Stomach (tissue), 4 donors: ENCODE data around the gene PRPS1L1.

ENCODE experiments used
- CTCF ChIP-seq, 7 experiments: fragments of 450-650 bp in 4 of 7; fragments of 200-600 bp in 3 of 7; sonication (generic) in 3 of 7; IDR thresholded peaks; one replicate each; pipeline ENCODE4 v1.5.1; 2016 to 2019; ENCODE audit warnings: antibody characterized with exemption in 7 of 7, control low read depth in 2 of 7, mild to moderate bottlenecking in 1 of 7
- EP300 ChIP-seq: sonication (generic); formaldehyde crosslinking; IDR thresholded peaks from one replicate; pipeline ENCODE4 v1.6.1; 2017; ENCODE audit warnings: antibody characterized with exemption
- POLR2A ChIP-seq, 4 donors: fragments of 450-650 bp; IDR thresholded peaks; one replicate each; pipeline ENCODE4 v1.6.1; 2016; ENCODE audit warnings: antibody characterized with exemption in 4 of 4, control low read depth in 2 of 4, mild to moderate bottlenecking in 1 of 4, moderate library complexity in 1 of 4
- POLR2AphosphoS5 ChIP-seq, 3 donors: sonication (generic); formaldehyde crosslinking; IDR thresholded peaks; one replicate each; pipeline ENCODE4 v1.6.1; 2016; ENCODE audit warnings: antibody characterized with exemption in 3 of 3

DNA sequence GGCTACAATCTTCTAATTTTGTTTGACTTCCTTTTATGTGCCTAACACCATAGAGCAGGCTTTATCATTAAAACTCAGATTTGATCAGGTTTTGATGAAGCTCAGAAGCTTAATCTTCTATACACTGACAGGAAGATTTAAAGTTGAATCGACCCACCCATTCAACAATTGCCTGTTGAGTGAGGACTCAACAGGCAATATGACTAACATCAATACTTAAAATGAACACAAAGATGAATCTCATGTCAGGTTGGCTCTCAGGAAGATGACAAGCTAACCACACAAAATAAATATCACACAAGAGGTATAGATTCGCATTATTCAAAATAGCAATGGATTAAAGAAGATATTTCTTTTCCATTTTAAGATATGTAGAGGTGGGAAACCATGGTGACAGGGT lies 50.7 kb downstream of the PRPS1L1 start:
- TF ChIP-seq EP300, result no peak
- TF ChIP-seq CTCF (IDR thresholded peaks at IDR 0.05), result no peak
- TF ChIP-seq POLR2A (IDR thresholded peaks at IDR 0.05), result no peak
- TF ChIP-seq POLR2AphosphoS5 (IDR thresholded peaks at IDR 0.05), result no peak
